GM12892 (cell line): ENCODE measurements around the gene HHIPL1. TPM values are rescaled to one million over a fixed set of nuclear protein-coding genes. Genes with fewer than 3 reads are reported as not detected.

Experiments used
- DNase-seq: peaks from one replicate; pipeline ENCODE4 v3.0.0; 2011; ENCODE audit not compliant: insufficient read length
- FAIRE-seq: peaks from 2 replicates; lab custom pipeline; 2011; peaks lifted over from hg19 to GRCh38; lab: Jason Lieb, UNC
- POLR2A ChIP-seq: IDR thresholded peaks from 2 replicates; pipeline ENCODE4 v1.6.1; 2011; ENCODE audit warnings: low read depth, low read length, control low read depth
- POLR2AphosphoS5 ChIP-seq: IDR thresholded peaks from 2 replicates; pipeline ENCODE4 v1.6.1; 2011; ENCODE audit warnings: low read depth, low read length, control low read depth
- TAF1 ChIP-seq: IDR thresholded peaks from 2 replicates; pipeline ENCODE4 v1.6.1; 2011; ENCODE audit warnings: low read depth, mild to moderate bottlenecking, control low read depth, low read length, borderline replicate concordance
- polyA plus RNA-seq: library from polyadenylated mRNA; unstranded; fragments of >200 nt; gene quantifications from one replicate; pipeline ENCODE4 v1.2.1, GENCODE V29; 2012; ENCODE audit warnings: missing spikeins, inconsistent platforms; ENCODE audit not compliant: missing spikeins

Gene HHIPL1
- not detected for polyA plus RNA-seq

DNA sequence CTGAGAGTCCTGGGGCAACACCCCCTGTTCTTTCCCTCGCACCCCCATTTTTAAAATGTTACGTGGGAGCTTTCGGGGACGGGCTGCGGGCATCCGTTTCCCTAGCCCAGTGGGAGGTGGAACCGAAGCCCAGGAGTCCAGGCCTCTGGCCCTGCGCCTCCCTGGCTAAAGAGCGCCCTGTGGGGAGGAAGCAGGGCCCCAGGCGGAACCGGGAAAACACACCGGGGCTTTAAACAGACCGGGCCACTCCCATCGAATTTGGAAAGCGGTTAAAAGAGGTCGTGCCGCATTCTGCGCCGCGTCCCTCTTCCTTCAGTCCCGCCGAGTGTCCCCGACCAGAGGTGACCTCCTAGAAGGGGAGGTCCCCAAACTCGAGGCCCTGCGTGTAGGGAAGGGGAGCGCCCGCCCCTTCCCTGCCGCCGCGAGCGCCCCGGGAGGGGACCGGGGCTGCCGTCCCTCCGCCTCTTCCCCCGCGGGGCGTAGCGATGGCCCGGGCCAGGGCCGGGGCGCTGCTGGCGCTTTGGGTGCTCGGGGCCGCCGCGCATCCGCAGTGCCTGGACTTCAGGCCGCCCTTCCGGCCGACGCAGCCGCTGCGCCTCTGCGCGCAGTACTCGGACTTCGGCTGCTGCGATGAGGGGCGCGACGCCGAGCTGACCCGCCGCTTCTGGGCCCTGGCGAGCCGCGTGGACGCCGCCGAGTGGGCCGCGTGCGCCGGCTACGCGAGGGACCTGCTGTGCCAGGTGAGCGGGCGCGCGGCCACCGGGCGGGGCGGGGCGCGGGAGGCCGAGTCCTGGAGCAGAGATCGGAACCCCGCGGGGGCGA, at the start of gene HHIPL1:
Gene HHIPL1, plus strand, starts transcription at position 407 of the 822 bp plus-strand sequence. Its CDS starts 79 bp downstream, at position 486.
- DNase-seq = no peak
- no peak for FAIRE-seq
- TF ChIP-seq POLR2A (no peak), POLR2AphosphoS5 (no peak), TAF1 (no peak)

DNA sequence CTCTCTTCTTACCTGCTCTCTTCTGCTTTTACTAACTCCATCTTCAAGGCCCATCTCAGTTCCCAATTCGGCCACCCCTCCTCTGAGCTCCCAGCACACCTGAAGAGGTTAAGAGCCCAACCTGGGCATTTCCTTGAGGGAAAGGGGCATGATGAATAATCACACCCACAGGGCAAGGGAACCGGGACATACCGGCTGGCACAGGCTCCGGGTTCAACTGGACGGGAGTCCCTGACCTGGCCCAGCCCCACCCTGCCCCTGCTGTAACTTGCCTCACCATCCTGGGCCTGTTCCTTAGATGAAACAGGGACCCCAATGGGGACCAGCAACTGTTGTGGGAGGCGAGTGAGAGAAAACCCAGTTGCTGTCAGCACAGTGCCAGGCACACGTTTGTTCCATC, 49.4 kb upstream of the HHIPL1 start:
- DNase-seq (no peak), FAIRE-seq (no peak)
- TF ChIP-seq POLR2A (no peak), POLR2AphosphoS5 (no peak), TAF1 (no peak)

DNA sequence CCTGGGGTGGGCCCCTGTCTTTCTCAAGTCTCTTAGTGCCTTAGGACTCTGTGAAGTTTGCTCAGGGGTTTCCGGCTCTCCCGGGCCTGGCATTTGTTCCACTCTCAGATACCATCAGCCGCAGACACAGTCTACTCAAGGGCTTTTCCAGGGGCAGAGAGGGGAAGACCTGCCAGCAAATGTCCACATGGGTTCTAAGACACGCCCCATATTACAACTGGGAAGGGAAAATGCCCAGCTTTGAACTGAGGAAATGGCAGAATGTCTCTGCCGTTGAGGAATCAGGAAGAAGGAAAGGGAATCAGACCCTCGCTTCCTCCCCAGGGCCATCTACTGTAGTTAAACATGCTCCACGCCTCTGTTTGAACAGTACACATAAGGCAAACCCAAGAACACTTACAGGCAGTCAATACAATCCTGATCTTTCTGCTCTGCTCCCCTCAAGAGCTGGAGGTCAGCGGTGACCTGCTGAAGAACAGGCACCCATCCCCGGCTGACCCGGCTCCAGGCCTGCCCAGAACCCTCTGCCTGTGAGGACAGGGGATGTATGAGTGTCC, 48.8 kb upstream of the HHIPL1 start:
- FAIRE-seq = no peak
- DNase-seq = no peak
- TF ChIP-seq POLR2A = no peak
- TF ChIP-seq POLR2AphosphoS5 = no peak
- no peak for TF ChIP-seq TAF1

DNA sequence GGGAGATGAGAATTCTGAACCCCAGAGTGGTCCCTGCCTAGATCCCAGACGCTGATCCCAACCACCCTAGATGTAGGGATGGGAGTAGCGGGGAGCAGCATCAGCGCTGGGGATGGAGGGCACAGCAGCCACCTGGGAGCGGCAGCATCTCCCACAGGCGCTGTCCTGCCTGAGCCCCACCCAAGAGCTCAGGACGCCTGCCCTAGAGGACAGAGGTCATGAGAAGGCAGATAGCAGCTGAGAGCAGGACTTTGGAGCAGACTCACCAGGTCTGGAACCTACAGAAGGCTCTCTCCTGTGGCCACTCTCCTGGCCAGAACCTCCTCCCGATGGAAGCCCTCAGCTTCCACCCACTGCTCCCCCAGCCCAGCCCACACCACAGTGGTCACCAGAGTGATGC, 48.2 kb upstream of the HHIPL1 start:
- FAIRE-seq = no peak
- DNase-seq = no peak
- TF ChIP-seq POLR2AphosphoS5 = no peak
- TF ChIP-seq TAF1 = no peak
- no peak for TF ChIP-seq POLR2A

DNA sequence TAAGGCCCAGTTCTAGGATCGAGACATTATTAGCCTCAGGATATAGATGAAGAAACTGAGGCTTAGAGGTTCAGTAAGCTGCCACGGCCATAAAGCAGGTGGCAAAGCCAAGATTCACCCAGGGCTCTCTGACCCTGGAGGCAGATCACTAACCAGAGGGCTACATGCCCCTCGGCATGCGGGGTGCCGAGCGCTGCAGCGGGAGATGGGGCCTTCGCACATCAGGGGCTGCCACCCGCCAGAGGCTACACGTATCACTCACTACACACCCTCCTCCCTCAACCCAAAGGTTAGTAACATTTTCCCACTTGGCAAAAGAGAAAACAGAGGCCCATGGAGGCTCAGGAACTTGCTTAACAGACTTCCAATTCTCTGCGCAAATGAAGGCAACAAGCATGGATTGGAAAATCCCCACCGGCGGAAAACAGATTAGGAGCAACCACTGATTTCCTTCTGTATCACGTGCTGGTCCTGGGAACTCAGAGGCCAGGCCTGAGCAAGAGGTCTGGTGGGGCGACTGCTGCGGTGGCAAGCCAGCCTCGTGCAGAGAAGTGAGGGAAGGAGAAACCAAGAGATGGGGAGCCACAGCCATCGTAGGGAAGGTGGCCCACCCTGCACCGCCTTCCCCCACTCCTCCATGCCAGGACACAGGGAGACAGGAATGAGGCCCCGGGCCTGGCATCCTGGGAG, 46.9 kb upstream of the HHIPL1 start:
- DNase-seq = no peak
- FAIRE-seq = no peak
- TF ChIP-seq POLR2A = no peak
- no peak for TF ChIP-seq POLR2AphosphoS5
- TF ChIP-seq TAF1 = no peak

DNA sequence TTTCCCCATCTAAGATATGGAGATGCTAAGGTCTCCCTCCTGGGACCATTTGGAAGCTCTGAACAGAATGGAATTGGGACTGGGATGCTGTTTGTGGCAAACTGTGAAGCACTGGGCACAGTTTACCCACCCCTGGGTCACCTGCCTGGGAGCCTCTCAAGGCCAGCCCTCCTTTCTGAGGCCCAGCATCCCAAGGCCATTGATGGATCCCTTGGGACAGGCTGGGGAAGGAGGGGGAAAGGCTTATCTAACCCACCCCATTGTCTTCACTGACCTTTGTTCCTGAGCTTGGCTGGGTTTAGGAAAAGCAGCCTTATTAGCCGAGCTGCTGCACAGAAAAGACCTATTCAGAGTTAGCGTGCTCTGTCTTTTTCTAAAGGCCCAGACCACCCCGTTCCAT, 46.2 kb upstream of the HHIPL1 start:
- no peak for TF ChIP-seq TAF1
- no peak for TF ChIP-seq POLR2A
- TF ChIP-seq POLR2AphosphoS5 = no peak
- FAIRE-seq (no peak), DNase-seq (no peak)

DNA sequence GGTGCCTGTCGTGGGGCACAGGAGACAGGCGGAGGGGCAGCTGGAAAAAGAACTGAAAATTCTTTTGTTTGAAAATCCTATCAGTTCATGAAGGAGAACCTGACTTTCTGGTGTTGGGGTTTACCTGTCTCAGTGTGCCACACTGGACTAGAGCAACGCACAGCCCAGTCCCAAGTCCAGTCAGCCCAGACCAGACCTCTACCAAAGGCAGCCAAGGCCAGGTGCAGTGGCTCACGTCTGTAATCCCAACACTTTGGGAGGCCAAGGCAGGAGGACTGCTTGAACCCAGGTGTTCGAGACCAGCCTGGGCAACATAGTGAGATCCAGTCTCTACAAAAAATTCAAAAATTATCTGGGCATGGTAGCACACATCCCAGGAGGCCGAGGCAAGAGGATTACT, 45.5 kb upstream of the HHIPL1 start:
- no peak for DNase-seq
- no peak for FAIRE-seq
- TF ChIP-seq POLR2AphosphoS5 = no peak
- no peak for TF ChIP-seq POLR2A
- no peak for TF ChIP-seq TAF1

DNA sequence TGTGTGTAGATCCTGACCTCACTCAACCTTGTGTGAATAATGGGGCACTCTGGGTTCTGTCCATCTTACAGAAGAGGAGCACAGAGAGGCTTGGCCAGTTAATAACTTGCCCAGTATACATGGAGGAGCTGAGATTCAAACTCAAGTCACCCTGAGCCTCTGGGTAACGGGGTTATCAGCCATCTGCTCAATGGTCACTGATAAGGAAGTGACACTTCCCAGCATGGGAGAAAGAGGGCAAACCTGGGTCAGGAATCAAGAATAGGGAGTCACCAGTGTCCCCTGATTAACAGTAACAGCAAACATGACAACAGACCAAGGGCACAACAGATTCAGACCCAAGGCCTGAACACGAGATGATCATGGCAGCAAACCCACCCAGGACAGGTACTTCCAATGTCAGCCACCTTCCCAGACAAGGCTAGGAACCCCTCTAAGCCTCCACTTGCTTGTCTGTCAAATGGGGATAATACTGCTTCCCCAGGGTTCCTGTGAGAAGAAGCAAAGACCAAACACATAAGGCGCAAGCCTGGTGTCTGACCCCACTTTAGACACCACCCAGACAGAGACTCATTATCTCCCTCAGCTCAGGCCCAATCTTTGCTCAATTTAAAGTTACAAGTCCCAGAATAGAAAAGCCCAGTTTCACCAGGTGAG, 44.6 kb upstream of the HHIPL1 start:
- DNase-seq = no peak
- no peak for TF ChIP-seq POLR2A
- no peak for TF ChIP-seq POLR2AphosphoS5
- FAIRE-seq = no peak

DNA sequence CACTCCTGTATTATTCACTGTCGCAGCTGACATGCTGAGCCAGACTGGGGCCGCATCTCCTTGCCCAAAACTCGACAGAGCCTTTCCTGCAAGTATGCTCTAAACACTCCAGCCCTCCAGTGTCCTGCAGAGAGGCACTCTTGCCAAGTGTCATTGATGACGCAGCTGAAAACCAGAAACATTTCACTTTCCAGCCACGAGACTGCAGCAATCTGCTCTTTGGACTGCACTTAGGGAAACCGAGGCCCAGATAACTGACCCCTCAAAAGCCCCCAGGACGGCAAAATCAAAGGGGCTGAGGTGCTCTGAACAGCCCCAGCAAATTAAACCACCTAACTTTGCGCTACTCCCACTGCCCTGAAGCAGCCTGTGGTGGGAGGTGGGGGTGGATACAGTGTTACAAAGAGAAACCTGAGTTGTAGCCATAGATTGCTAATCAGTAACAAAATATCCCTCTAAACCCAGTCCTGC, 43.5 kb upstream of the HHIPL1 start:
- no peak for FAIRE-seq
- TF ChIP-seq POLR2A (no peak), TAF1 (no peak), POLR2AphosphoS5 (no peak)
- DNase-seq = no peak

DNA sequence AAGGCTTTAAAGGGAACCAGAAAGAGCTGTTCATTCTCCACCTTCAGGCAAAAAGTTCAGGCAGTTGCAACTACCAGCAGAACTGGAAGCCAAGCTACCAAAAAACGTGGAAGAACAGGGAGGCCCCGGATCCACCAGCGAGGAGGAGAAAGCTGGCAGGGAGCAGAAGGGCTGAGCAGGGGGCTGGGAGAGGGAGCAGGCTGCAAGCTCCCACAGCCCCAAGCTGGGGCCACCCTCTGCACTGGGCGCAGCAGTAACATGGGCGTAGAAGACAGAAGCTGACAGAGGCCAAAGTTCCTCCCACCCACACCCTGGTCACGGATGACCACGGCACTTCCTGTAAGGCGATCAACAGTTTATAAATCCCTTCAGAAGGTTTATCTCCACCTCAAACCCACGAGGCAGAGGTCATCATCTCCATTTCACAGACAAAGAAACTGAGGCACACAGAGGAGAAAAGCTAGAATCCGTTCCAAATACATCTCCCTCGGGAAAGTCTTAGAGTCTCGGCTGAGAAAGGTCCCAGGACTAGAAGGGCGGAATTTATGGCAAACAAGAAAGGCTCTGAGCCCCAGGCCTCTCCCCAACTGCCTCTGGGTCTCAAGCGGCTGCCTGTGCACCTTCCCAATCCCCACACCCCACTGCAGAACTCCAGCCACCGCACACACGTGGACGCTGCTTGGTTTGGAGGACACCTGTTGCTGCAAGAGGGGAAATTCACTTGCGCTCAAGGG, 42.7 kb upstream of the HHIPL1 start:
- no peak for FAIRE-seq
- no peak for DNase-seq
- TF ChIP-seq POLR2AphosphoS5 = no peak
- TF ChIP-seq POLR2A = no peak
- no peak for TF ChIP-seq TAF1

DNA sequence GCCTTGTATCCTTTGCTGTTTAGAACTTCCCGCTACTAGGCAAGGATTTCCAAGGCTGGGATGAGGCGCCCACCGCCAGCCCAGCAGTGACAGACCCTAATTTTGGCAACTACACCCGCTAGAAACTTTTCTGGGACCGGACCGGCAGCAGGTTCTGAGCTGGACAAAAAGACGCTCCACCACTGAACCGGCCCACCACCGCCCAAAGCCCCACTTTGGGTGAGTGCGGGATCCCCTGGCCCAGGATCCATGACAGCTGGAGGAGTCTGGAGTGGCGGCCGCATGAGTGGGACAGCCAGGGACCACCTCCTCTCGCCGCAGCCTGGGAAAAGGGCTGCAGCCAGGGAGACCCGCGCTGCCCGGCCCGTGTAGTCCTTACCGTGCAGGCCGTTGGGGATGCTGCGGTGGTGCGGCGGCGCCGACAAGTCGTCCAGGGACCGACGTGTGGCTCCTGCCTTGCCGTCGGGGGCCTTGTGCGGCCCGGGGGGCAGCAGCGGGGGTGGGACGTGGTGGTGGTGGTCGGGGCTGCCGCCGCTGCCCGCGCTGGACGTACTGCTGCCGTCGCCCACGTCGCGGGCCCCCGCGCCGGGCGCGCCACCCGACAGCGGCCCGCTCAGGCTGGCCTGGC, 42.0 kb upstream of the HHIPL1 start:
- TF ChIP-seq POLR2A = no peak
- no peak for TF ChIP-seq TAF1
- no peak for TF ChIP-seq POLR2AphosphoS5
- DNase-seq = no peak
- no peak for FAIRE-seq
